H9 (cell line): ENCODE data around the gene GDI1. TPM values are rescaled to one million over a fixed set of nuclear protein-coding genes. Genes with fewer than 3 reads are reported as not detected.

Experiments used
- DNase-seq: peaks from one replicate; pipeline ENCODE4 v3.0.0-alpha.2; 2017
- H2AFZ ChIP-seq: one replicate; pipeline ENCODE4 v1.6.1; 2013; ENCODE audit warnings: mild to moderate bottlenecking, low read length, control low read depth, moderate library complexity
- H2AK5ac ChIP-seq: 2 replicates; pipeline ENCODE4 v1.6.1; 2013; ENCODE audit warnings: low read length, control low read depth, mixed read lengths; ENCODE audit not compliant: insufficient read length
- H2BK120ac ChIP-seq: one replicate; pipeline ENCODE4 v1.6.1; 2013; ENCODE audit warnings: low read depth, mild to moderate bottlenecking, low read length, control low read depth, inconsistent platforms; ENCODE audit not compliant: poor library complexity, severe bottlenecking
- H2BK12ac ChIP-seq: 2 replicates; pipeline ENCODE4 v1.6.1; 2013; ENCODE audit warnings: low read length, control low read depth, mixed read lengths, low read depth; ENCODE audit not compliant: insufficient read length
- H2BK15ac ChIP-seq: 2 replicates; pipeline ENCODE4 v1.6.1; 2013; ENCODE audit warnings: low read depth, low read length, control low read depth
- H2BK20ac ChIP-seq: one replicate; pipeline ENCODE4 v1.6.1; 2013; ENCODE audit warnings: low read depth, mild to moderate bottlenecking, low read length, control low read depth, inconsistent platforms; ENCODE audit not compliant: poor library complexity, severe bottlenecking
- H2BK5ac ChIP-seq: 2 replicates; pipeline ENCODE4 v1.6.1; 2013; ENCODE audit warnings: low read length, control low read depth, mixed read lengths; ENCODE audit not compliant: insufficient read length
- H3K14ac ChIP-seq: 2 replicates; pipeline ENCODE4 v1.6.1; 2013; ENCODE audit warnings: low read length, control low read depth; ENCODE audit not compliant: insufficient read depth
- H3K18ac ChIP-seq: 2 replicates; pipeline ENCODE4 v1.6.1; 2013; ENCODE audit warnings: low read depth, mild to moderate bottlenecking, mixed read lengths, low read length, control low read depth; ENCODE audit not compliant: insufficient read length
- H3K23ac ChIP-seq: 2 replicates; pipeline ENCODE4 v1.6.1; 2013; ENCODE audit warnings: low read length, control low read depth, mixed read lengths, low read depth; ENCODE audit not compliant: insufficient read length
- H3K23me2 ChIP-seq: 2 replicates; pipeline ENCODE4 v1.6.1; 2013; ENCODE audit warnings: low read depth, mild to moderate bottlenecking, mixed read lengths, low read length, control low read depth; ENCODE audit not compliant: insufficient read length, poor library complexity, severe bottlenecking
- H3K27ac ChIP-seq: 2 replicates; pipeline ENCODE4 v1.5.1; 2013; ENCODE audit warnings: low read length, control low read depth, mixed read lengths, low read depth; ENCODE audit not compliant: insufficient read length
- H3K27me3 ChIP-seq: 2 replicates; pipeline ENCODE4 v1.6.1; 2013; ENCODE audit warnings: low read length, control low read depth, inconsistent platforms; ENCODE audit not compliant: insufficient read depth
- H3K4ac ChIP-seq: 2 replicates; pipeline ENCODE4 v1.6.1; 2013; ENCODE audit warnings: low read depth, mild to moderate bottlenecking, control low read depth, inconsistent platforms, low read length, moderate library complexity
- H3K4me1 ChIP-seq: 2 replicates; pipeline ENCODE4 v1.6.1; 2013; ENCODE audit warnings: low read length, control low read depth, inconsistent platforms; ENCODE audit not compliant: insufficient read depth
- H3K4me2 ChIP-seq: 2 replicates; pipeline ENCODE4 v1.6.1; 2013; ENCODE audit warnings: low read length, control low read depth, mixed read lengths; ENCODE audit not compliant: insufficient read length, insufficient read depth
- H3K56ac ChIP-seq: 2 replicates; pipeline ENCODE4 v1.6.1; 2013; ENCODE audit warnings: low read depth, mild to moderate bottlenecking, mixed read lengths, low read length, control low read depth; ENCODE audit not compliant: insufficient read length
- H3K79me1 ChIP-seq: 2 replicates; pipeline ENCODE4 v1.6.1; 2013; ENCODE audit warnings: low read depth, mild to moderate bottlenecking, moderate library complexity, low read length, control low read depth, inconsistent platforms; ENCODE audit not compliant: insufficient read depth, poor library complexity, severe bottlenecking
- H3K79me2 ChIP-seq: 2 replicates; pipeline ENCODE4 v1.6.1; 2013; ENCODE audit warnings: low read length, control low read depth, inconsistent platforms; ENCODE audit not compliant: insufficient read depth
- H3K9ac ChIP-seq: 2 replicates; pipeline ENCODE4 v1.6.1; 2013; ENCODE audit warnings: low read length, control low read depth, mixed read lengths; ENCODE audit not compliant: insufficient read length; ENCODE audit errors: extremely low read depth
- H3K9me3 ChIP-seq: one replicate; pipeline ENCODE4 v1.6.1; 2013; ENCODE audit warnings: low read depth, low read length, inconsistent platforms; ENCODE audit not compliant: control insufficient read depth
- H3T11ph ChIP-seq: one replicate; pipeline ENCODE4 v1.6.1; 2013; ENCODE audit warnings: mild to moderate bottlenecking, low read length, control low read depth, inconsistent platforms
- H4K20me1 ChIP-seq: one replicate; pipeline ENCODE4 v1.6.1; 2013; ENCODE audit not compliant: control insufficient read depth, insufficient read length, insufficient read depth
- H4K5ac ChIP-seq: 2 replicates; pipeline ENCODE4 v1.6.1; 2013; ENCODE audit warnings: low read depth, mild to moderate bottlenecking, mixed read lengths, low read length, control low read depth; ENCODE audit not compliant: insufficient read length
- H4K8ac ChIP-seq: replicated peaks from 2 replicates; pipeline ENCODE4 v1.6.1; 2013; ENCODE audit warnings: low read length, control low read depth, mixed read lengths, low read depth; ENCODE audit not compliant: insufficient read length
- H4K91ac ChIP-seq: 2 replicates; pipeline ENCODE4 v1.6.1; 2013; ENCODE audit warnings: low read depth, mild to moderate bottlenecking, moderate library complexity, mixed read lengths, low read length, control low read depth; ENCODE audit not compliant: insufficient read length
- H3K27ac Mint-ChIP-seq, 3 experiments: 2 replicates in 2 of 3; 3 replicates in 1 of 3; pipeline ENCODE4 v1.8.0; 2020 to 2021; ENCODE audit warnings: mixed read lengths in 3 of 3, mild to moderate bottlenecking in 1 of 3, moderate library complexity in 1 of 3
- H3K27me3 Mint-ChIP-seq: 2 replicates; pipeline ENCODE4 v1.8.0; 2021; ENCODE audit warnings: low read depth, mild to moderate bottlenecking, moderate library complexity, mixed read lengths
- H3K36me3 Mint-ChIP-seq, 3 experiments: 2 replicates in 2 of 3; 3 replicates in 1 of 3; pipeline ENCODE4 v1.8.0; 2020 to 2021; ENCODE audit warnings: low read depth in 3 of 3, mixed read lengths in 3 of 3; ENCODE audit not compliant: insufficient read depth in 1 of 3
- H3K4me1 Mint-ChIP-seq, 2 experiments: 2 replicates each; pipeline ENCODE4 v1.8.0; 2020; ENCODE audit warnings: mixed read lengths in 2 of 2
- H3K4me3 Mint-ChIP-seq, 2 experiments: 2 replicates in 1 of 2; 3 replicates in 1 of 2; pipeline ENCODE4 v1.8.0; 2020 to 2021; ENCODE audit warnings: mild to moderate bottlenecking in 2 of 2, mixed read lengths in 2 of 2, moderate library complexity in 1 of 2
- H3K9me3 Mint-ChIP-seq, 2 experiments: 2 replicates in 1 of 2; 3 replicates in 1 of 2; pipeline ENCODE4 v1.8.0; 2020; ENCODE audit warnings: mild to moderate bottlenecking in 2 of 2, mixed read lengths in 2 of 2, moderate library complexity in 1 of 2
- WGBS: extraction: QIAGEN DNeasy Blood & Tissue Kit; methylation state at CpG from one replicate; pipeline ENCODE4 v1.1.7; 2013; ENCODE audit warnings: missing lambda C conversion rate, low lambda C conversion rate, mixed read lengths; ENCODE audit not compliant: insufficient read length; ENCODE audit errors: extremely low coverage; 5-methylcytosine and 5-hydroxymethylcytosine counted together
- total RNA-seq: library from RNA; stranded (reverse); gene quantifications from 2 replicates; pipeline ENCODE4 v1.2.1, GENCODE V29; 2021
- TF ChIP-seq, protein P1 (sequence below): fragments of 200-600 bp; sonication (generic); conservative IDR thresholded peaks from 3 replicates; pipeline ENCODE4 v1.8.0; 2021; ENCODE audit warnings: antibody characterized with exemption, mild to moderate bottlenecking

Gene GDI1
- total RNA-seq, 1 experiment from 2014 or later = 111 TPM

DNA sequence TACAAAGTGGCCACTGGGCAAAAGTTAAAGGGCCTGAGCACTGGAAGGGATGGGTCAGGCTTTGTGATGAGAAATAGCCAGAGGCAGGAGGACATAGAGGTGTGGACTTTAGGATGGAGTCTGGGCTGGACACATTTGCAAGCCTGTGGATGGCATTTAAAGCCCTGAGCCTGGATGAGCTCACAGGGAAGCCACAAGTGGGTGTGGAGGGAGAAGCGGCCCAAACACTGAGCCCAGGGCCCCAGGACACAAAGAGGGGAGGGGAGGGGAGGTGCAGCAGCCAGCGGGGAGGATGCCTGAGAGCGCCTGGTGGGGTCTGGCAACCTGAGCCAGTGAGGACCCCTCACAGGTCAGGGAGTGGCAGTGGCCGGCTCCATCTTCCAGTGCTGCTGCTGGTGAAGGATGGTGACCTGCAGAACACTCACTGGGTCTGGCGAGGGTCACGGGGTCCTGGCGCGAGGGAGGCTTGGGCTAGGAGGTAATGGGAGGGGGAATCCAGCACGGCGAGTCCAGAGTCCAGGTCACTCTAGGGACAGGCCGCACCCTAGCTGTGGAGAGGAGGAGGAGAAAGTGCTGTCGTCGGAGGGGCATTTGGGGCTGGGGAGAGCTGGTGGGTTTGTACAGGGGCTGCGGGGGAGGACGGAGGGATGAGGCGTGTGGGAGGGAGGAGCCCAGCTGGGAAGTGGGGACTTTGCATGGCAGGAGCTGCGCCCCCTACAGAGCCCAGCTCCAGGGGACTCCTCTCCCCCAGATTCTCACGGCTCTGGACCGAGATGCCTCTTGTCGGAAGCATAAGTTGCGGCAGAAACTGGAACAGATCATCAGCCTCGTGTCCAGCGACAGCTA is 35.1 kb downstream of the GDI1 start:
- Histone ChIP-seq H2BK15ac (no peak overlapping the region), H3K79me2 (no peaks in the 10 kb centered on the region), H2AFZ (no peak overlapping the region), H3K9ac (no peak overlapping the region), H2AK5ac (no peak overlapping the region), H2BK12ac (no peak overlapping the region), H2BK120ac (no peak overlapping the region), H3K14ac (no peak overlapping the region), H4K5ac (no peak overlapping the region), H3K27me3 (no peaks in the 10 kb centered on the region), H2BK5ac (no peak overlapping the region), H3K4me2 (no peak overlapping the region), H3K27ac (no peak overlapping the region), H4K91ac (no peak overlapping the region), H4K8ac (no peak overlapping the region), H3T11ph (no peak overlapping the region), H4K20me1 (no peaks in the 10 kb centered on the region), H3K56ac (no peak overlapping the region), H3K9me3 (peaks cover 26% of the 10 kb centered on the region), H2BK20ac (no peak overlapping the region), H3K4ac (no peak overlapping the region), H3K79me1 (no peaks in the 10 kb centered on the region), H3K23me2 (no peaks in the 10 kb centered on the region), H3K4me1 (no peaks in the 10 kb centered on the region), H3K18ac (no peak overlapping the region), H3K23ac (no peak overlapping the region)
- TF ChIP-seq, protein P1, sequence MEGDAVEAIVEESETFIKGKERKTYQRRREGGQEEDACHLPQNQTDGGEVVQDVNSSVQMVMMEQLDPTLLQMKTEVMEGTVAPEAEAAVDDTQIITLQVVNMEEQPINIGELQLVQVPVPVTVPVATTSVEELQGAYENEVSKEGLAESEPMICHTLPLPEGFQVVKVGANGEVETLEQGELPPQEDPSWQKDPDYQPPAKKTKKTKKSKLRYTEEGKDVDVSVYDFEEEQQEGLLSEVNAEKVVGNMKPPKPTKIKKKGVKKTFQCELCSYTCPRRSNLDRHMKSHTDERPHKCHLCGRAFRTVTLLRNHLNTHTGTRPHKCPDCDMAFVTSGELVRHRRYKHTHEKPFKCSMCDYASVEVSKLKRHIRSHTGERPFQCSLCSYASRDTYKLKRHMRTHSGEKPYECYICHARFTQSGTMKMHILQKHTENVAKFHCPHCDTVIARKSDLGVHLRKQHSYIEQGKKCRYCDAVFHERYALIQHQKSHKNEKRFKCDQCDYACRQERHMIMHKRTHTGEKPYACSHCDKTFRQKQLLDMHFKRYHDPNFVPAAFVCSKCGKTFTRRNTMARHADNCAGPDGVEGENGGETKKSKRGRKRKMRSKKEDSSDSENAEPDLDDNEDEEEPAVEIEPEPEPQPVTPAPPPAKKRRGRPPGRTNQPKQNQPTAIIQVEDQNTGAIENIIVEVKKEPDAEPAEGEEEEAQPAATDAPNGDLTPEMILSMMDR = no peak
- H3K9me3 Mint-ChIP-seq = peaks cover 60 to 89% of the 10 kb centered on the region in 2 experiments
- H3K36me3 Mint-ChIP-seq = peaks cover 24 to 65% (median 62%) of the 10 kb centered on the region in 3 experiments
- WGBS = no CpG with 5 or more reads among the region's 23 CpGs
- no peak overlapping the region for H3K4me3 Mint-ChIP-seq
- DNase-seq = no peak
- peaks cover 5% of the 10 kb centered on the region for H3K27me3 Mint-ChIP-seq
- no peak overlapping the region for H3K27ac Mint-ChIP-seq
- H3K4me1 Mint-ChIP-seq = no peaks in the 10 kb centered on the region
